COLO829 (cell line): ENCODE data around the gene GIPR.
"Not testable (repeated sequence)": the region's sequence is repeated elsewhere in the genome, so short reads cannot be mapped to it uniquely, and the experiment has no call there.

Experiments
- DNase-seq: peaks from one replicate; pipeline ENCODE4 v3.0.0; 2012; ENCODE audit warnings: low spot score

GIPR gene

GRCh38 chr19:45691516-45692186, 23.6 kb downstream of the GIPR start, which contains the start of gene SNRPD2:
Gene SNRPD2, minus strand, starts transcription at chr19:45691953. Its CDS starts 65 bp downstream, at chr19:45691888.
- peak; percentile 96 for DNase-seq

GRCh38 chr19:45692187-45693105, 24.4 kb downstream of the GIPR start, which contains the start of gene QPCTL:
Gene QPCTL, plus strand, starts transcription at chr19:45692666. Its CDS starts 38 bp downstream, at chr19:45692704.
- peak; percentile 97 for DNase-seq

GRCh38 chr19:45693106-45693788, 25.2 kb downstream of the GIPR start:
- DNase-seq, result peak; percentile 74

- no peak for DNase-seq
Measured at GRCh38 chr19:45701676-45702075, 33.7 kb downstream of the GIPR start.

DNA sequence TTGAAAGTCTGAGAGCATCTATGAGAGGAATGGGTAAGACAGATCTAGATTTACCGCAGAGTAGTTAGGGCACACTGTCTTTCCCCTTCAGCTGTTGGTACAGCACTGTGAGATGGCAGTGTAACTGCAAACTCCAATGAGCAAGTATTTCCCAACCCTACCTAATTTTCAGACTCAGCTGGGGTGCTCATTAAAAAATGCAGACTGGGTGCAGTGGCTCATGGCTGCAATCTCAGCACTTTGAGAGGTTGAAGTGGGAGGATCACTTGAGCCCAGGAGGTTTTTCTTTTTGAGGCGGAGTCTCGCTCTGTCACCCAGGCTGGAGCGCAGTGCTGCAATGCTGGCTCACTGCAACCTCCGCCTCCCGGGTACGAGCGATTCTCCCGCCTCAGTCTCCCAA, 37.1 kb downstream of the GIPR start:
- DNase-seq, result no peak

DNA sequence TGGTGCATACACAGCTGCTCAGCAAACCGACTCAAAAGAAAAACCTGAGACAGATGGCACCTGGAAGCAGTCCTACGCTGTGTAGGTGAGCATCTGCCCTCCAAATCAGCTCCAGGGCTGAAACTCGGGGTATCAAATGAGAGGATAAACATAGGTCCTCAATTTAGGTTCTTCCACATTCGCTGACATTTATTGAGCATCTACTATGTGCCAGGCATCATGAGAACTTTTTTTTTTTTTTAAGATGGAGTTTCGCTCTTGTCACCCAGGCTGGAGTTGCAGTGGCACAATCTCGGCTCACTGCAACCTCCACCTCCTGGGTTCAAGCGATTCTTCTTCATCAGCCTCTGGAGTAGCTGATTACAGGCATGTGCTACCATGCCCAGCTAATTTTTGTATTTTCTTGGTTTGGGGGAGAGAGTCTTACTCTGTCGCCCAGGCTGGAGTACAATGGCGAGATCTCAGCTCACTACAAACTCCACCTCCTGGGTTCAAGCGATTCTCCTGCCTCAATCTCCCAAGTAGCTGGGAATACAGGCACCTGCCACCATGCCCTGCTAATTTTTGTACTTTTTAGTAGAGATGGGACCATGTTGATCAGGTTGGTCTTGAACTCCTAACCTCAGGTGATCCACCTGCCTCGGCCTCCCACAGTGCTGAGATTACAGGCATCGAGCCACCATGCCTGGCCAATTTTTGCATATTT, 37.8 kb downstream of the GIPR start:
- no peak for DNase-seq

GRCh38 chr19:45710356-45711130, 42.5 kb downstream of the GIPR start:
- no peak for DNase-seq

DNA sequence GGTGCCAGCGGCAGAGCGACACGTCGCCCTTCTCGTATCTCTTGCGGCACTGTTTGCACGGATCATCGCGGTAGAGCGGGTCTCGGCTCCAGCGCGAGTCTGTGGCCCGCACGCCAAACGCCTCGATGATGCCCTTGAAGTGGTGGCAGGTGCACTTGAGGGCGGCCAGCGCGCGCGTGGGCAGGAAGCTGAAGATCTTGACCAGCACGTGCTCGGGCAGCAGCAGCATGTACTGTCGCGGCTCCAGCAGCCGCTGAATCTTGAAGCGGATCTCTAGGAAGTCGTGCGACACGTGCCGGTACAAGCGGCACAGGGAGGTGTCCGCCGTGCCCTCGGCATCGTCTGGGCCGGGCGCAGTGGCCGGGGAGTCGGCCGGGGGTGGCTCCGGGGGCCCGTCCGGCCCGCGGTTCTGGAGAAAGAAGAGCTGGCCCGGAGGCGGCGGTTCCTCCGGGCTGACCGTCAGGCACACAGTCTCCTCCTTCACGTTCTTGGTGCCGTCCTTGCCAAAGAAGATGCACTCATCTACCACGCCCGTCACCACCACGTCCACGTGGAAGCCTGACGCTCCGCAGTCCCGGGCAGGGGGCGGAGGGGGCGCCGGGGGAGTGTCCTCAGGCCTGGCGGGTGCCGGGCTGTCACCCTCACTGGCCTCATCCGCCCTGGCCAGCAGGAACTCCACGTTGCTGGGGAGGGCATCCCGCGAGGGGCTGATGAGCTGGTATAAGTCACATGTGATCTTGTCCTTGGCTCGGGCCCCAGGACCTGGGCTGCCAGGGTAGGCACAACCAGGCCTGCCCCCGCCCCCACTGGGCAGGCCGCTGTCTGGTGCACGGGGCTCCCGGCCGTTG, 44.1 kb downstream of the GIPR start:
- DNase-seq, result no peak

GRCh38 chr19:45712699-45713067, 44.7 kb downstream of the GIPR start:
- no peak for DNase-seq

- DNase-seq, result no peak
Measured at GRCh38 chr19:45713141-45713540, 45.1 kb downstream of the GIPR start.

GRCh38 chr19:45715139-45715538, 47.1 kb downstream of the GIPR start:
- DNase-seq, result no peak

- no peak for DNase-seq
Measured at GRCh38 chr19:45716359-45717130, 48.5 kb downstream of the GIPR start.

DNA sequence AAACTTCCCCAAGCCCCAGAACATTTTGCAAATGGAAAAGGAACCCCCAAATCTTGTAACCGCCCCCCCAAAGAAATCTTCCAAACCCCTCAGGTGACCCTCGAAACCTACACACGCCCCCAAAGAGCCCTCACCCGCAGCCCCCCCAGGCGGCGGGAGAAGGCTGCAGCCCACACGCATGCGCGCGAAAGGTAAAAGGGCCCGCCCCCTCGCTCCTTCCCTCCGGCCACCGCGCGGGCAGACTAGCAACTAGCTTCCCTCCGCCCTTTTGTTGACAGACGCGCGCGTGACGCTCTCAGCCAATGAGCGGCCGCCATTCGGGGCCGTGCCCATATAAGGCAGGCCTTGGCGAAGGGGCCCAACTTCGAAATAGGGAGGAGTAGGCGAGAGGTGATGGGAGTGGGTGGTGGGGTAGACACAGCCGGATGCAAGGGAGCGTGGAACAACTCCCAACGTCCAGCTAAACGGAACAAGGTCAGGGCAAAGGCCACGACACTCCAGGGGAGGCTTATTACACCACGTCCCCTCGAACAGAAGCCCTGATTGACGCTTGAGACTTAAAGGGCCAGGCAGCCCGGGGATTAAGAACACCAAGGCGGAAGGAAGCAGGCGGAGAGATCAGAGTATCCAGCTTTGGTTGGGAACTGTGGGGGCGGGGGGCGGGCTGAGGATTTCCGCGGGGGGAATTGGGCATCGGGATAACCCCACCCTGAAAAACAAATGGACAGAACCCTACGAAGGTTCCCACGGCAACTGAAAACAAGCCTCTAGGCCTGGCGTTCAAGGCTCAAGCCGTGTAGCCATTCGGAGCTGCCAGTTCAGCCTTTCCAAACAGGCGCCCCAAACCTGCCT, 49.3 kb downstream of the GIPR start:
- peak; percentile 99 for DNase-seq

DNA sequence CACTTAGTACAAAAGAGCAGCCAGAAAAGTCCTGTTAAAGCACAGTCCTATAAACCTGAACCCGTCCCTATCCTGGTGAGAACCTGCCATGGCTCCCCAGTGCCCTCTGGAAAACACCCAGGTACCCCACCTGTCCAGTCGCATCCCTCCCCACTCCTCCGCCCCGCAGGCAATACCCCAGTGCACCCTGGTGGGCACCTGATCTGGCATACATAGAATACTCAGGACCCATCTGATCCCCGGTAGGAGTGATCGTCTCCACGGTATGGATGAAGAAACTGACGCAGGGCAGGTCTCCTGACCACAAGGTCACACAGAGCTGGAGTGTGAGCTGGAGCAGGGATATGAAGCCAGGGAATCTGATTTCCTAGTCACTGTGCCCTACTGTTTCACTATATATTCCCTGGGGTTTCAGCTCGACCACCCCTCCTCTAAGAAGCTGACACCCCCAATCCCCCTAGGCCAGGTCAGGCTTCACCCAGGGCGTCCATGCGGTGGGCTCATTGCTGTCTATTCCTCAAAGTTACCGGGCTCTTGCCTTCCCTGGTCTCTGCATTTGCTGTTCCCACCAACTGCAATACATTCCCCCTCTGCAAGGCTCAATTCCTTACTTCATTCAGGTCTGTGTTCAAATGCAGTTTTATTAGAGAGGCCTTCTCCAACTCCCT, 50.1 kb downstream of the GIPR start:
- no peak for DNase-seq

DNA sequence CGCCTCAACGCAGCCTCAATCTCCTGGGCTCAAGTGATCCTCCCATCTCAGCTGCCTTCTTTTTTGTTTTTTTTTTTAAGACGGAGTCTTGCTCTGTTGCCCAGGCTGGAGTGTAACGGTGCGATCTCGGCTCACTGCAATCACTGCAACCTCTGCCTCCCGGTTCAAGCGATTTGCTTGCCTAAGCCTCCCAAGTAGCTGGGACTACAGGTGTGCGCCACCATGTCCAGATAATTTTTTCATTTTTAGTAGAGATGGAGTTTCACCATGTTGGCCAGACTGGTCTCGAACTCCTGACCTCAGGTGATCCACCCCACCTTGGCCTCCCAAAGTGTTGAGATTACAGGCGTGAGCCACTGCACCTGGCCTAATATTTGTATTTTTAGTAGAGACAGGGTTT, 52.0 kb downstream of the GIPR start:
- DNase-seq, result not testable (repeated sequence)

DNA sequence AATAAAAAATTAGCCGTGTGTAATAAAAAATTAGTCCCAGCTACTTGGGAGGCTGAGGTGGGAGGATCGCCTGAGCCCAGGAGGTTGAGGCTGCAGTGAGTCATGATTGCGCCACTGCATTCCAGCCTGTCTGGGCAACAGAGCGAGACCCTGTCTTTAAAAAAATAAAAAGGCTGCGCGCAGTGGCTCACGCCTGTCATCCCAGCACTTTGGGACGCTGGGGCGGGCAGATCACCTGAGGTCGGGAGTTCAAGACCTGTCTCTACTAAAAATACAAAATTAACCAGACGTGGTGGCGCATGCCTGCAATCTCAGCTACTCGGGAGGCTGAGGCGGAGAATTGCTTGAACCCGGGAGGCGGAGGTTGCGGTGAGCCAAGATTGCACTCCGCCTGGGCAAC, 60.7 kb downstream of the GIPR start:
- DNase-seq, result not testable (repeated sequence)

DNA sequence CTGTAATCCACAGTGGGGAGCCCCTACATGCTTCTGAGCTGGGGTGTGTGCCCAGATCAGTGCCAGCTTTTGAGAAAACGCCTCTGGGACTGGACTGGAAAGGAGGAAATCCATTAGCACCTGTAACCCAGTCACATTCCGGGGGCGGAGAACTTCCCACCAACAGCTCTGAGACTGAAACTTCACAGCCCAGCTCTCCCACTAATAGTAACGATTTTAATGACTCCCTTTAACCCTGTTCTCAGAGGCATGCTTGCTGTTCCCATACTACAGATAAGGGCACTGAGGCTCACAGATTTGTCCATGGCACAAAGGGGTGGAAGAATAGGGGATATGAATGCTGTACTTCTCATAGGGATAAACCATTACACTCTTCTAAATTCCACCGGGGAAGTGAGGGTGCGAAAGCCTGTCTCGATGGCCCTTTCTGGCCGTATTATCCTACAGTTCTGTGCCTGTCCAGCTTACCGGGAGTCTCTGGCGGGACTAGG, 61.8 kb downstream of the GIPR start:
- DNase-seq, result no peak
